ENCODE data around the gene TMEM196. TPM values are rescaled to one million over a fixed set of nuclear protein-coding genes. Genes with fewer than 3 reads are reported as not detected.

TMEM196 gene
- total and polyA plus RNA-seq, 2 donors (not counting 3 experiments of a cell fraction or from before 2014, with no cell fraction given), result not detected

GRCh38 chr7:19692111-19692828 is 81.1 kb downstream of the TMEM196 start:
- H3K4me2 ChIP-seq (ENCODE audit: insufficient read depth, low read length), result no peak overlapping the region
- no peaks in the 10 kb centered on the region for H3K79me2 ChIP-seq (ENCODE audit: control insufficient read depth, insufficient read depth, low read length)
- ChIA-PET CTCF (interaction anchor here (1.3 kb wide), 1 partner anchor 23 kb away, joined by 3 read pairs; no protein-coding TSS in a partner anchor), POLR2A (no interaction called here)
- dilution Hi-C loops (cut with MboI; ENCODE audit: extremely low pct_ligation_motif_present, low sequenced_read_pairs), result no loop called here
- no peak for DNase-seq (ENCODE audit: low read depth, low spot score)
- no peak overlapping the region for H2AFZ ChIP-seq (ENCODE audit: low read depth, low read length)
- H3K36me3 ChIP-seq (ENCODE audit: control insufficient read depth in 2 of 2, extremely low read depth in 1 of 2, insufficient read depth in 2 of 2, low read length in 2 of 2), result no peaks in the 10 kb centered on the region
- H3K27me3 ChIP-seq (ENCODE audit: control insufficient read depth in 2 of 2, insufficient read depth in 2 of 2, low read length in 2 of 2), result no peaks in the 10 kb centered on the region
- intact Hi-C loops (cut with micrococcal nuclease), result no loop called here
- TF ChIP-seq GATA2 (IDR thresholded peaks at IDR 0.05; ENCODE audit: insufficient read depth, insufficient read length, low read depth, low read length), result no peak
- TF ChIP-seq FOS (IDR thresholded peaks at IDR 0.05; ENCODE audit: borderline replicate concordance, insufficient read depth, low read length), result no peak
- no peak for TF ChIP-seq POLR2A (IDR thresholded peaks at IDR 0.05; ENCODE audit: low read depth, low read length)
- TF ChIP-seq POLR2AphosphoS5 (IDR thresholded peaks at IDR 0.05; ENCODE audit: insufficient read depth, low read depth, low read length), result no peak
- TF ChIP-seq CTCF (IDR thresholded peaks at IDR 0.05; ENCODE audit: extremely low read depth in 1 of 2, insufficient read depth in 1 of 2, low read depth in 1 of 2, low read length in 2 of 2), result no peak
- TF ChIP-seq JUN (IDR thresholded peaks at IDR 0.05; ENCODE audit: borderline replicate concordance, insufficient read depth, insufficient read length, low read depth), result no peak
- no peak for TF ChIP-seq MYC (IDR thresholded peaks at IDR 0.05; ENCODE audit: low read depth, low read length)
- no peak overlapping the region for H3K27ac ChIP-seq (ENCODE audit: insufficient read depth, low read depth, low read length)
- H3K4me1 ChIP-seq (ENCODE audit: control insufficient read depth, extremely low read depth, insufficient read depth, low read length), result no peaks in the 10 kb centered on the region
- H3K4me3 ChIP-seq (replicated peaks in 1 of 3; ENCODE audit: insufficient read depth in 1 of 3, low read depth in 1 of 3, low read length in 3 of 3), result no peak overlapping the region
- no peaks in the 10 kb centered on the region for H3K9me1 ChIP-seq (replicated peaks; ENCODE audit: control insufficient read depth, extremely low read depth, insufficient read depth, low read length)
- no peaks in the 10 kb centered on the region for H4K20me1 ChIP-seq (replicated peaks; ENCODE audit: control insufficient read depth, extremely low read depth, insufficient read depth, low read length)
- no TSS peak for BruUV-seq (replicated peaks)
- H3K9ac ChIP-seq (replicated peaks; ENCODE audit: extremely low read depth, insufficient read depth, low read length), result no peak overlapping the region
- FAIRE-seq, result no peak
- H3K9me3 ChIP-seq (replicated peaks; ENCODE audit: control insufficient read depth, insufficient read depth, low read length), result no peaks in the 10 kb centered on the region
